Type B pancreatic cell (in vitro differentiated cells): Measurements from ENCODE around the gene TTLL13. TPM values are rescaled to one million over a fixed set of nuclear protein-coding genes. Genes with fewer than 3 reads are reported as not detected.
"Not testable (repeated sequence)": the region's sequence is repeated elsewhere in the genome, so short reads cannot be mapped to it uniquely, and the experiment has no call there.

Source experiments
- DNase-seq: peaks from one replicate; pipeline ENCODE4 v3.0.0; 2021; ENCODE audit warnings: mixed read lengths; ENCODE audit not compliant: unreplicated experiment; ENCODE audit errors: extremely low spot score
- H3K27ac Mint-ChIP-seq: 2 replicates; pipeline ENCODE4 v1.8.0; 2021; ENCODE audit warnings: mild to moderate bottlenecking, mixed read lengths
- H3K27me3 Mint-ChIP-seq: 2 replicates; pipeline ENCODE4 v1.8.0; 2021; ENCODE audit warnings: mixed read lengths
- H3K36me3 Mint-ChIP-seq: 2 replicates; pipeline ENCODE4 v1.8.0; 2021; ENCODE audit warnings: mixed read lengths
- H3K4me1 Mint-ChIP-seq: one replicate; pipeline ENCODE4 v1.8.0; 2021; ENCODE audit warnings: mixed read lengths; ENCODE audit not compliant: unreplicated experiment
- H3K4me3 Mint-ChIP-seq: 2 replicates; pipeline ENCODE4 v1.8.0; 2021; ENCODE audit warnings: mild to moderate bottlenecking, mixed read lengths
- H3K9me3 Mint-ChIP-seq: 2 replicates; pipeline ENCODE4 v1.8.0; 2021; ENCODE audit warnings: mixed read lengths
- total RNA-seq: library from RNA; stranded (reverse); gene quantifications from 2 replicates; pipeline ENCODE4 v1.2.1, GENCODE V29; 2021; ENCODE audit warnings: low replicate concordance
- TF ChIP-seq, protein P1 (sequence below): fragments of 200-600 bp; sonication (generic); conservative IDR thresholded peaks from 2 replicates; pipeline ENCODE4 v1.5.0; 2021; ENCODE audit warnings: antibody characterized with exemption, mild to moderate bottlenecking

The TTLL13 gene
- total RNA-seq, 1 donor from 2014 or later: 0.58 TPM

DNA sequence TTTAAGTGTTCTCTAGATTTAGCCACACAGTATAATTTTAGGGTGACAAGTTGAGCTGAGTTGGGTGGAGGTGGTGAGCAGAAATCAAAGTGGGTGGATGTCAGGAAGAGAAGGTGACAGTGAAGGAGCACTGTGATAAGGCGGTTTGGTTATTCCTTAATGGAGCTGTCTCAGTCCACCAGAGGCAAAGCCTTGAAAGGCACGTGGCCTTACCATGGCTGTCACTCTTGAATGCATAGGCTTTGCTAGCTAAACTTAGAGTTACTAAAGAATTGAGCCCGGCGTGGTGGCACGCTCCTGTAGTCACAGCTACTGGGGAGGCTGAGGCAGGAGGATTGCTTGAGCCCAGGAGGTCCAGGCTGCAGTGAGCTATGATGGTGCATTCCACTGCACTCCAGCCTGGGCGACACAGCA is 560 bp upstream of the TTLL13 start:
- H3K36me3 Mint-ChIP-seq: no peaks in the 10 kb centered on the region
- peak overlapping the region; percentile 82 for H3K4me3 Mint-ChIP-seq
- H3K27ac Mint-ChIP-seq: no peak overlapping the region
- H3K27me3 Mint-ChIP-seq: peaks cover 2% of the 10 kb centered on the region
- peaks cover 4% of the 10 kb centered on the region for H3K4me1 Mint-ChIP-seq
- TF ChIP-seq, protein P1, sequence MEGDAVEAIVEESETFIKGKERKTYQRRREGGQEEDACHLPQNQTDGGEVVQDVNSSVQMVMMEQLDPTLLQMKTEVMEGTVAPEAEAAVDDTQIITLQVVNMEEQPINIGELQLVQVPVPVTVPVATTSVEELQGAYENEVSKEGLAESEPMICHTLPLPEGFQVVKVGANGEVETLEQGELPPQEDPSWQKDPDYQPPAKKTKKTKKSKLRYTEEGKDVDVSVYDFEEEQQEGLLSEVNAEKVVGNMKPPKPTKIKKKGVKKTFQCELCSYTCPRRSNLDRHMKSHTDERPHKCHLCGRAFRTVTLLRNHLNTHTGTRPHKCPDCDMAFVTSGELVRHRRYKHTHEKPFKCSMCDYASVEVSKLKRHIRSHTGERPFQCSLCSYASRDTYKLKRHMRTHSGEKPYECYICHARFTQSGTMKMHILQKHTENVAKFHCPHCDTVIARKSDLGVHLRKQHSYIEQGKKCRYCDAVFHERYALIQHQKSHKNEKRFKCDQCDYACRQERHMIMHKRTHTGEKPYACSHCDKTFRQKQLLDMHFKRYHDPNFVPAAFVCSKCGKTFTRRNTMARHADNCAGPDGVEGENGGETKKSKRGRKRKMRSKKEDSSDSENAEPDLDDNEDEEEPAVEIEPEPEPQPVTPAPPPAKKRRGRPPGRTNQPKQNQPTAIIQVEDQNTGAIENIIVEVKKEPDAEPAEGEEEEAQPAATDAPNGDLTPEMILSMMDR: no peak
- no peak for DNase-seq
- H3K9me3 Mint-ChIP-seq: no peaks in the 10 kb centered on the region

DNA sequence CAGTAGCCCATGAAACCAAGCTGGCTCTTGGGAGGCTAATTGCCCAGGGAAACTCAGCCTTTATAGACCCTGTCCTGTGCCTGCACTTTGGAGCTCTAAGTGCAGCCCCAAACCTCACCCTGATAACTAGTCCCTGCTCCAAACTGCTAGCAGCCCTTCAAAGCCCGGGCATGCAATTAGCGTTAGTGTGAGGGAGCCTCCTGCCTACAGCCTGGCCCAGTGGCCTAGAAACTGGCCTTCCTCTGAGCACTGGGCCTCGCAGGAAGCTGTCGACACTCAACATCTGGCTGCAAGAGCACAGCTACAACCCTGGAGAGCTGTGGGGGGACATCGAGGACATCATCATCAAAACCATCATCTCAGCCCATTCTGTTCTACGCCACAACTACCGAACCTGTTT is 8.4 kb downstream of the TTLL13 start:
- no peak for DNase-seq
- TF ChIP-seq, protein P1: no peak
- Mint-ChIP-seq H3K9me3 (no peaks in the 10 kb centered on the region), H3K27me3 (peaks cover 4% of the 10 kb centered on the region), H3K27ac (no peak overlapping the region), H3K36me3 (no peaks in the 10 kb centered on the region), H3K4me1 (no peaks in the 10 kb centered on the region), H3K4me3 (no peak overlapping the region)

DNA sequence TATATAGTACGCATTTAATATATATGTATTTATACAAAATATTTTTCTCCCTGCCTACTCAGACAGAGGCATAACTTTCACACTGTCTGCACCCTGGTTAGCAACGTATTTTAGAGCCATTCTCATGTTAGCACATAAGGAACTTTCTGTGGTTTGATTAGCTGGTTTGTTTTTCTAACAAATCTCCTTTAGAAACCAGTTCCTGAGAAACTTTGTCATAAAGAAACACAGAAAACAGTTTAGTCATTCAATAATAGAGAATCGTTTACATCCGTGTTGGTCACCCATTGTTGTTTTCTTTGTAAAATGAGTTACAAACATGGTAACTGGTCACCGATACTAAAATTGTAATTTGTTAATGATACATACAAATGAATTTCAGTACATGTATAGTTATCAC is 10.2 kb downstream of the TTLL13 start:
- TF ChIP-seq, protein P1: no peak
- no peak overlapping the region for H3K4me3 Mint-ChIP-seq

DNA sequence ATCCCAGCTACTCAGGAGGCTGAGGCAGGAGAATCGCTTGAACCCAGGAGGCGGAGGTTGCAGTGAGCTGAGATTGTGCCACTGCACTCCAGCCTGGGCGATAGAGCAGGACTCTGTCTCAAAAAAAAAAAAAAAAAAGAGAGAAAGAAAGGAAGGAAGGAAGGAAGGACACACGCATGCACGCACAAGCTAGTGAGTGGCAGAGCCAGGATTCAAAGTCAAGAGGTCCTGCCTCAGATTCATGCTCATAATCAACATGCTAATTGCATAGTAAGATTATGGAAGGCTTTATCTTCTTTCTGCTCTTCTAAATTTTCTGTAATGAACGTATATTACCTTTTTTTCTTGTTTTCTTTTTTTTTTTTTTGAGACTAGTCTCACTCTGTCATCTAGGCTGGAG is 11.4 kb downstream of the TTLL13 start:
- not testable (repeated sequence) for H3K27me3 Mint-ChIP-seq, H3K36me3 Mint-ChIP-seq, H3K9me3 Mint-ChIP-seq, DNase-seq, H3K4me1 Mint-ChIP-seq, H3K4me3 Mint-ChIP-seq, H3K27ac Mint-ChIP-seq

More for the DNA sequence above, 10.2 kb downstream of the TTLL13 start:
- Mint-ChIP-seq H3K36me3 (no peaks in the 10 kb centered on the region), H3K27ac (no peak overlapping the region), H3K9me3 (no peaks in the 10 kb centered on the region), H3K4me1 (no peaks in the 10 kb centered on the region), H3K27me3 (peaks cover 4% of the 10 kb centered on the region)
- no peak for DNase-seq

DNA sequence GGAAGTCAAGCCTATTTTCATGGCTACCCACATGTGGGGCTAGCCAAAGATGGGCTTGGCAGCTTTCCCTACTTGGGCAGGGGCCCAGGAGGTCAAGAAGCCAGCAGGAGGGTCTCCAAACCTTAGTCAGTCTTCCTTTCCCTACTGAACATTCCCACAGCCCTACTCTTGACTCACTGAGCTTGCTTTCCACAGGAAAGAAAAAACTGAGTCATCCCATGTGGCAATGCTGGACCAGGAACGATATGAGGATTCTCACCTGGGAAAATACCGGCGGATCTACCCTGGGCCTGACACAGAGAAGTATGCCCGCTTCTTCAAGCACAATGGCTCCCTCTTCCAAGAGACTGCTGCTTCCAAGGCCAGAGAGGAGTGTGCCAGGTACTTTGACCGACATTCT is 12.5 kb downstream of the TTLL13 start:
- Mint-ChIP-seq H3K36me3 (no peaks in the 10 kb centered on the region), H3K9me3 (no peaks in the 10 kb centered on the region), H3K27me3 (peaks cover 4% of the 10 kb centered on the region), H3K4me3 (no peak overlapping the region), H3K27ac (no peak overlapping the region), H3K4me1 (peaks cover 4% of the 10 kb centered on the region)
- no peak for DNase-seq
- TF ChIP-seq, protein P1: no peak

DNA sequence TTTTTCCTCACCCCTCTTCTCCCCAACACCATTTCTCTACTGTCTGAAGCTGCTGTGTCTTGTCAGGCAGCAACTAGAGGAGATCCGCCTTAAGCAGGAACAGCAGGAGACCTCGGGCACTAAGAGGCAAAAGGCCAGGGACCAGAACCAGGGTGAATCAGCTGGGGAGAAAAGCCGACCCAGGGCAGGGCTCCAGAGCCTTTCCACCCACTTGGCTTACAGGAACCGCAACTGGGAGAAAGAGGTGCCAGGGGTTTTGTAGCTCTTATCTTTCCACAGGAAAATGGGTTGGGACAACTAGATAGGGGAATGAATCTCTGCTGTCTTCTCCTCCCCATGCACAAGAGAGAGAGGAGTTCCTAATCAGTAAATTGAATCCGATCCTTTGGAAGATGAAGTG is 13.1 kb downstream of the TTLL13 start:
- H3K4me3 Mint-ChIP-seq: peak overlapping the region; percentile 1
- H3K27me3 Mint-ChIP-seq: no peaks in the 10 kb centered on the region
- H3K36me3 Mint-ChIP-seq: no peaks in the 10 kb centered on the region
- peaks cover 7% of the 10 kb centered on the region for H3K4me1 Mint-ChIP-seq
- no peak overlapping the region for H3K27ac Mint-ChIP-seq
- TF ChIP-seq, protein P1: no peak
- no peaks in the 10 kb centered on the region for H3K9me3 Mint-ChIP-seq
- no peak for DNase-seq
